Stimulated activated CD4-positive, alpha-beta T cell treated with anti-CD3 and anti-CD28 coated beads, Interleukin-4, amount 100 ng/mL, for 1 hour (primary cell): ENCODE data around the gene DYRK1A.

ENCODE experiments used
- DNase-seq: peaks from one replicate; pipeline ENCODE4 v3.0.0-alpha.2; 2020

Gene DYRK1A

GRCh38 chr21:37450445-37450941 is 83.9 kb downstream of the DYRK1A start:
- DNase-seq: no peak

- DNase-seq: no peak
These were observed 84.9 kb downstream of the DYRK1A start for GRCh38 chr21:37451446-37451845.

GRCh38 chr21:37452227-37452626 is 85.7 kb downstream of the DYRK1A start:
- no peak for DNase-seq

- DNase-seq: no peak
These were observed 86.8 kb downstream of the DYRK1A start for GRCh38 chr21:37453350-37453749.

GRCh38 chr21:37454869-37455503 is 88.4 kb downstream of the DYRK1A start:
- DNase-seq: no peak

- DNase-seq: no peak
These were observed 88.9 kb downstream of the DYRK1A start for GRCh38 chr21:37455504-37455911.

- no peak for DNase-seq
These were observed 92.2 kb downstream of the DYRK1A start for GRCh38 chr21:37458669-37459276.

GRCh38 chr21:37459575-37459974 is 93.0 kb downstream of the DYRK1A start:
- no peak for DNase-seq

- DNase-seq: no peak
These were observed 93.6 kb downstream of the DYRK1A start for GRCh38 chr21:37460196-37460595.

GRCh38 chr21:37461479-37461878 is 94.9 kb downstream of the DYRK1A start:
- DNase-seq: no peak

- DNase-seq: no peak
These were observed 95.7 kb downstream of the DYRK1A start for GRCh38 chr21:37462087-37462861.

- no peak for DNase-seq
These were observed 96.7 kb downstream of the DYRK1A start for GRCh38 chr21:37463083-37463801.

GRCh38 chr21:37467082-37467481 is 100.5 kb downstream of the DYRK1A start:
- DNase-seq: no peak

- DNase-seq: no peak
These were observed 102.3 kb downstream of the DYRK1A start for GRCh38 chr21:37468909-37469308.

- no peak for DNase-seq
These were observed 102.9 kb downstream of the DYRK1A start for GRCh38 chr21:37469441-37469840.

- no peak for DNase-seq
These were observed 106.0 kb downstream of the DYRK1A start for GRCh38 chr21:37472581-37472980.

GRCh38 chr21:37473491-37473890 is 106.9 kb downstream of the DYRK1A start:
- DNase-seq: no peak

GRCh38 chr21:37474342-37474741 is 107.8 kb downstream of the DYRK1A start:
- no peak for DNase-seq

GRCh38 chr21:37475186-37475868 is 108.8 kb downstream of the DYRK1A start:
- DNase-seq: no peak

GRCh38 chr21:37478794-37479193 is 112.2 kb downstream of the DYRK1A start:
- DNase-seq: no peak

- no peak for DNase-seq
These were observed 117.2 kb downstream of the DYRK1A start for GRCh38 chr21:37483776-37484175.
